Muscle layer of colon (tissue), 2 donors: ENCODE data around the gene MGLL.
A peak's percentile ranks its signal among the peaks of the same experiment; 100 is the strongest.

ENCODE experiments used
- H3K27ac ChIP-seq: one replicate; pipeline ENCODE4 v1.7.0; 2013; ENCODE audit warnings: low read depth, mild to moderate bottlenecking, low read length, moderate library complexity
- H3K27me3 ChIP-seq, 2 donors: one replicate each; pipeline ENCODE4 v1.7.0; 2013; ENCODE audit warnings: low read length in 2 of 2, mild to moderate bottlenecking in 2 of 2; ENCODE audit not compliant: insufficient read depth in 2 of 2, control insufficient read depth in 1 of 2
- H3K36me3 ChIP-seq: one replicate; pipeline ENCODE4 v1.7.0; 2013; ENCODE audit warnings: mild to moderate bottlenecking, low read length; ENCODE audit not compliant: insufficient read depth
- H3K4me1 ChIP-seq: one replicate; pipeline ENCODE4 v1.7.0; 2013; ENCODE audit warnings: mild to moderate bottlenecking, low read length; ENCODE audit not compliant: insufficient read depth
- H3K4me3 ChIP-seq, 2 donors: one replicate each; pipeline ENCODE4 v1.7.0; 2013; ENCODE audit warnings: low read length in 2 of 2, low read depth in 1 of 2, mild to moderate bottlenecking in 1 of 2, moderate library complexity in 1 of 2
- H3K9ac ChIP-seq: one replicate; pipeline ENCODE4 v1.7.0; 2013; ENCODE audit warnings: low read length
- H3K9me3 ChIP-seq: one replicate; pipeline ENCODE4 v1.7.0; 2013; ENCODE audit warnings: mild to moderate bottlenecking, low read length
- donor health status: abdominal sarcoma.
- donor health status: Adenocarcinoma of cecum.

MGLL gene

DNA sequence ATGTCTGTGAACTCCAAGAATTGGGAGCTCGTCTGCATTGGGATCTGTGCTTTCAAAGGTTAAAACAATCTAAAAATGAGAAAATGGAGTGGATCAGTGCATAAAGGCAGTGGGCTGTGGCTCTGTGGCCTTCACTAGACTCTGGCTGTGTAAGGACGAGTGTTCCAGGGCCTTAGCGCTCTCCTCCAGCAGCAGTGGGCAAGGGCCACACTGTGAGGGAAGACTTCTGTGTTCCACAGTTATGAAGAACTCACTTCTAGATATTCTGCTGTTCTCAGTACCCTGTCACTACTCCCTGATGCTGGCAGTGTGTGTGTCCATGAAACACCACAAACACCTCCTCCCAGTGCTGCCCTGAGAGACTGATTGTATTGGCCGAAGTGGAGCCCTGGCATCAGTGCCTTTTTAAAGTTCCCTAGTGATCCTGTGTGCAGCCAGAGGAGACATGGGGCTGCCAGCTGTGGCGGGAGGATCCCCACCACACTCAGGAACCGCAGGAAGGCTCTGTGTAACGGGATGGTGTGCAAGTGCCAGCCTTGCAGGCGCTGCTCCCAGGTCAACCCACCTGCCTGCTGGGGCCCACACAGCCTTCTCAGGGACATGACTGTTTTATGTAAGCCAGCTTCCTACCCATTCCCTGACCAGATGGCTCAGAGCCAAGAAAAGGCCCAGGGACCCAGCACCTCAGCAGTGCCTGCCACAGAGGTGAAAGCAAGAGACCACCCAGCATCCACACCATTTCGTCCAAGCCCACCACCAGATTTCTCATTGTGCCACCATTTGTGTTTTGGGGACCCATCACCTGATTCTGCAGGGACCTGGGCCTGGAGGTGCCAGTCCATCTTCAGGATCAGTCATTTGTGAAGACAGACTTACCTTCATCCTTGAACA lies 109.2 kb downstream of the MGLL start:
- Histone ChIP-seq H3K36me3 (peaks cover 11% of the 10 kb centered on the region), H3K4me3 (no peak overlapping the region), H3K9me3 (no peaks in the 10 kb centered on the region), H3K27ac (no peak overlapping the region), H3K27me3 (no peaks in the 10 kb centered on the region), H3K4me1 (peaks cover 35% of the 10 kb centered on the region), H3K9ac (no peak overlapping the region)

DNA sequence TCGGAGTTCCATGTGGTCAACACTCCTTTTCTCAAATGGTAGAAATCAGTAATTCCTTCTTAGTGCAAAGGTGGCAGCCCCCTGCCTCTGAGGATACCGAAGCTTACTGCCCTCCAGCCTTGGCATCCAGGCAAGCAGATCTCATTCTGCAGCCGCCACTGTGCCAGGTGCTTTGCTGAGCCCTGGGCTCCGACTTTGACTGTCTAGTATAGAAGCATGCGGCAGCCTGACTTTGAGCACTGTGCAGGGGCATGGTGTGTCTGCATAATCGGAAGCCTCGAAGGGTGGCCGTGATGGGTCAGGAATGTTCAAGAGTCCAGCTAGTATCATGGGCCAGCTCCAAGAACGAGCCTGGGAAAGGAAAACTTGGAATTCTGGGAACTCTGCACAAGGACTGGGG lies 109.9 kb downstream of the MGLL start:
- H3K9ac ChIP-seq: no peak overlapping the region
- peaks cover 11% of the 10 kb centered on the region for H3K36me3 ChIP-seq
- H3K9me3 ChIP-seq: no peaks in the 10 kb centered on the region
- no peak overlapping the region for H3K27ac ChIP-seq
- H3K4me3 ChIP-seq: no peak overlapping the region
- H3K27me3 ChIP-seq: no peaks in the 10 kb centered on the region
- peaks cover 41% of the 10 kb centered on the region for H3K4me1 ChIP-seq

DNA sequence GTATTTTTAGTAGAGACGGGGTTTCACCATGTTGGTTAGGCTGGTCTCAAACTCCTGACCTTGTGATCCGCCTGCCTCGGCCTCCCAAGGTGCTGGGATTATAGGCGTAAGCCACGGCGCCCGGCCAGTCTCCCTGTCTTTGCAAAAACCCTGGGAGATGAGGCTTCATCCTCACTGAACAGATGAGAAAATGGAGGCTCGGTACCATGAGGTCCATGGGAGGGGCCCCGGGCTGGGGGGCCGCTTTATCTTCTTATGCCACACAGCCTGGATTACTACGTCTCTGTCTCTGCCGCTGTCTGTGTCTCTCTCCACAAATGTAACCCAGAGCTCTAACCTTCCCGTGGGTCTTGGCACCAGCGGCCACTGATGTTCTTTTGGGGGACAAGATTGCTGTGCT lies 110.4 kb downstream of the MGLL start:
- Histone ChIP-seq H3K4me1 (peaks cover 44% of the 10 kb centered on the region), H3K9ac (no peak overlapping the region), H3K27me3 (no peaks in the 10 kb centered on the region), H3K4me3 (no peak overlapping the region), H3K9me3 (no peaks in the 10 kb centered on the region), H3K27ac (no peak overlapping the region), H3K36me3 (peaks cover 11% of the 10 kb centered on the region)

DNA sequence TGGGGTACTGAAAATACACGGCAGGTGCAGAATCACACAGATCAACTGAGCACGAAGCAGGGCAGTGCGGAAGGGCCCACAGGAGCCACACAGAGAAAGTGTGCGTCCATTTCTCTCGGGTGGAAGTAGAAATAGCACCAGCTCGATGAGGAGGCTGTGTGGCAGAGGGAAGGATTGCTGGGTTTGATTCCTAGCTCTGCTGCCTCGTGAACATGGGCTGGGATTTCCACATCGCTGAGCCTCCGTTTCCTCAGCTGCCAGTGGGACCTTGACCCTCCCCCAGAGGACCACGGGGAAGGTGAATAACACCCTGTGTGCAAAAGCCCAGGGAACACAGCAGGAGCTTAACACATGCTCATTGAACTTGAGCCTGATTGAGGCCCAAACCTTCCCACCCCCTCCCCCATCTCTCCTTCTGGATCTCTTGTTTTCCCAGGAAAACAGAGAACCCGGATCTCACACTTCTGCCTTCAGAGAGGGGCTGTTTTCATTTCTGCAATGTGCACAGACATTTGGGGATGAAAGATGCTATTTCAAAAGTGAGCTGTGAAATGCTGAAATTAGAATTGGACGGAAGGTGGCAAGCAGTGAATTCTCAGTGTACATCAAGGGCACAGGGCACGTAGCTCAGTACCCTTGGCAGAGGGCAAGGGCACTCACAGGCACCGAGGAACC lies 111.2 kb downstream of the MGLL start:
- H3K4me3 ChIP-seq: no peak overlapping the region
- H3K4me1 ChIP-seq: peaks cover 44% of the 10 kb centered on the region
- peaks cover 11% of the 10 kb centered on the region for H3K36me3 ChIP-seq
- H3K27me3 ChIP-seq: no peaks in the 10 kb centered on the region
- no peak overlapping the region for H3K9ac ChIP-seq
- H3K9me3 ChIP-seq: no peaks in the 10 kb centered on the region
- peak overlapping the region; percentile 37 for H3K27ac ChIP-seq

DNA sequence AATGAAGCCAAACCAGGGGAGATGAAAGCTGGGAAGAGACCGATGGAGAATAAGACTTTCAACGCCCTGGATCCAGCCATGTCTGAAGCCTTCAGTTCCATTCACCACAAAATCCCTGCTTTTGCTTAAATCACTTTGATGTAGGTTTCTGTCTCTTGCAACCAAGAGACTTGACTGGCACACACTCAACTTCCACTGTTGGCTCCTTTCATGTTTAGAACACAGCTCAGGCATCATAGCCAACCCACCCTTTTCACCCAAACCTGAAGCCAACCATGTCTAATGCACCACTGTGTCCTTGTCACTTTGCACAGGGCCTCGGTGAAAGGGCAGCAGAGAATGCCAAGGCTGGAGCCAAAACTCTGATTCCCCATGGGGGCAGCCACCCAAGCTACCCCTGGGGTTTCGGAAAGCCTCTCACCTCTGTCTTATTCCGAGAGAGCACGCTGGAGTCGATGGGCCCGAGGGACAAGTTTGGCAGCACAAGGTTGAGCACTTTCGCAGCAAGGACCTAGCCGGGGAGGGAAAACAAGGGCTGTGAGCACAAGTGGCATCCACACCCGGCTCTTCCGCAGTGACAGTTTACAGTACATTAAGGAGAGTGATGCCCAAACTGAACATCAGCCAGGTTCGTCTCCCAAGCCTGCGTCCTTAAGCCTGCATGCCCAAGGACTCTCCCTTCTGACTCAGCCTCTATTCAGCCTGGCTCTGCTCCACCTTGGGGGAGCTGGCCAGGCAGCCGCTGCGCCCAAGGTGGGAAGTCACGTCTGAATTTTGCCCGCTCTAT lies 112.0 kb downstream of the MGLL start:
- Histone ChIP-seq H3K27me3 (no peaks in the 10 kb centered on the region), H3K4me1 (peaks cover 44% of the 10 kb centered on the region), H3K9me3 (no peaks in the 10 kb centered on the region), H3K36me3 (peaks cover 11% of the 10 kb centered on the region), H3K4me3 (no peak overlapping the region), H3K9ac (no peak overlapping the region), H3K27ac (peak overlapping the region; percentile 37)

DNA sequence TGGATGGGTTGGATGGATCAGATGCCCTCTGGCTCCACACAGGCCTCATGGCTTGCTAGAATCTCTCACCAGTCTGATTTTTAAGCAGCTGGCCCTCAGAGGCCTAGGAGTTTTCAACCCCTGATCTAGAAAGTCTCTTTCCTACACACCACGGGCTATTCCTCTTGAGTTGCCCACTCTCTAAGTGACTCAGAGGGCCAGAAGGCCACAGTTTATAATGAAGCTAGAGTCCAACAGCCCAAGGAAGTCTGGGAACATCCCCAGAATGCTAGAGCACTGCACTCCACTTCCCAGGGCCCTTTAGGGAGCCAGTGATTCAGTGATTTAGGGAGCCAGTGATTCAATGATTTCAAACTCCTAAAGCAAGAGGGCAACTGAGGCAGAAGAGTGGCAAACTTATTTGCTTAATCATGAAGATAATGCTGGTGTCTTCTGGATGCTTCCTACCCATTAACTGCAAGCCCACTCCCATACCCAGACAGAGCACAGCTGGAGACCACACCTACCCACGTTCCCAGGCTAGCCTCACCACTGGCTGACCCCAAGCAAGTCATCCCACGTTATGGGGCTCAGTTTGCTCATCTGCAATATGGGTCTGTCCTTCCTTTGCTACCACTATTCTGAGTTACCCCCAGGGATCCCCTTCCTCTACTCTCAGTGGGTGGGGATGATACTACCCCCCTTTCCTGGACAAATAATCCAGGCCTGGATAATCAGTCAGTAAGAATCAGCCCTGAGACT lies 112.8 kb downstream of the MGLL start:
- Histone ChIP-seq H3K4me3 (no peak overlapping the region), H3K9ac (no peak overlapping the region), H3K27me3 (no peaks in the 10 kb centered on the region), H3K27ac (no peak overlapping the region), H3K9me3 (no peaks in the 10 kb centered on the region), H3K36me3 (peaks cover 6% of the 10 kb centered on the region), H3K4me1 (peaks cover 44% of the 10 kb centered on the region)

DNA sequence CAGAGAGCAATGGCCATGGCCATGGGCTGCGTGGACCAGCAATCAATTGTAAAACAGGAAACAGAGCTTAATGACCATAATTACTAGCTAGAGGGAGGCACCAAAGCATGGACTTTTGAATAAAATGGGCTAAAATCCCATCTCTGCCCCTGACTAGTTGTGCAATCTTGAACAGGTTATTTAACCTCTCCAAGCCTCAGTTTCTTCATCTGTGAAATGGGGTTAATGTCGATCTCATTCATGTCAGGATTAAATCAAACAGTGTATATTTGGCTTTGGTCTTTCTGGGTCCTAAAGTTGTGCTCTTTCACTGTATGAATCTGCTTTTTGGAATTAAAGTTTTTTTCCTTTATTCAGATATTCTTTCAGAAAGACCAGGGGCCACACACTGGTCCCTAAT lies 113.5 kb downstream of the MGLL start:
- Histone ChIP-seq H3K27ac (peak overlapping the region; percentile 4), H3K4me1 (peaks cover 44% of the 10 kb centered on the region), H3K9ac (no peak overlapping the region), H3K4me3 (no peak overlapping the region), H3K36me3 (peaks cover 6% of the 10 kb centered on the region), H3K27me3 (no peaks in the 10 kb centered on the region), H3K9me3 (no peaks in the 10 kb centered on the region)

DNA sequence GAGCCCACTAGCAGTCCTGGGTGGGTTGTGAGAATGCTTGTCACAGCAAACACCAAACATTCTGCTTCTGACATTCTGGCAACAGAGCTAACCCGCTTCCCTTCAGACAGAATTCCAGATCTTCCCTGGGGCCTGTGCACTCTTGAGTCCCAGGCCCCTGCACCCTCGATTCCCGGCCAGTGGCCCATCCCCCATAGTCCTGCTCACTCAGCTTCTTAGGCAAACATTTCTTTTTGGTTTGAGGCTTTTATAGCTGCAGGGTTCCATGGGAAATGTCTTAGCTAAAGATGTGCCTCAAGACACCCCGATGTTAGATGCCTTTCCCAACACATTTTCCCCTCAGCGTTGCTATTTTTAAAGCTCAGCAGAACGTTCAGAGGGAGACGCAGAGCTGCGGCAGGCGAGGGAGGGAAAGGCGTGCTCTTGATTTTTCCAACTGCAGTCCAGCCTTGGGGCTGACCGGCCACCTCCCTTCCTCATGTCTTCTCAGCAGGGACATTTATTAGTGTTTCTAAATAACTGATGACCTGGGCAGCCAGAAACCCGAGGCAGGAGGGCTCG lies 114.4 kb downstream of the MGLL start:
- Histone ChIP-seq H3K4me3 (no peak overlapping the region), H3K4me1 (peaks cover 41% of the 10 kb centered on the region), H3K27ac (peak overlapping the region; percentile 70)

DNA sequence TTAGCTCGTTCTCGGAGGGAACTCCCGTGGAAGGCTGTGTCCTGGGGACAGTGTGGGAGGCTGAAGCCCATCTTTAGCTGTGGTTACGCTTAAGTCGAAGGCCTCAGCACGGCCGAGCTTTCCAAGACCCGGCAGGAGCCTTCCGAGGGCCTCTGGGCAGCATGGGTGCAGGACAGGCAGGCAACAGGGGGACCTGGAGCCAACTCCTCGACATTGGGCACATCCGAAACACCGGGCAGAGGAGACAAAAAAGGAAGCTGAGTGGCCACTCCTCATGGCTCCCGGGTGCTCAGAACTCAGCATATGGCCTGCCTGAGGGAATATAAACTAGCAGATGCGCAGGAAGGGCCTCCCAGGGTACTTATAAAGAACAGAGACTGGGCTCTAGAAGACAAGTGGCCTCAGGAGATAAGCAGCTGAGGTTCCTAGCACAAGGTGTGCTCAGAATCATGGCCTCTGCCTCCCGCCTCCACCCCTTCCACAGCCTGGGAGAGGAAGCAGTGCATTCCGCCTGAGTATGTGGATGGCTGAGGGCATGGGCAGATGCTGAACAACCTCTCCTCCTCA lies 115.4 kb downstream of the MGLL start:
- no peak overlapping the region for H3K9ac ChIP-seq
- H3K27me3 ChIP-seq: no peaks in the 10 kb centered on the region
- H3K4me3 ChIP-seq: no peak overlapping the region
- no peak overlapping the region for H3K27ac ChIP-seq
- H3K9me3 ChIP-seq: no peaks in the 10 kb centered on the region
- peaks cover 6% of the 10 kb centered on the region for H3K36me3 ChIP-seq
- H3K4me1 ChIP-seq: peaks cover 44% of the 10 kb centered on the region

More for the DNA sequence above, 114.4 kb downstream of the MGLL start:
- Histone ChIP-seq H3K36me3 (peaks cover 6% of the 10 kb centered on the region), H3K27me3 (no peaks in the 10 kb centered on the region), H3K9ac (no peak overlapping the region), H3K9me3 (no peaks in the 10 kb centered on the region)

DNA sequence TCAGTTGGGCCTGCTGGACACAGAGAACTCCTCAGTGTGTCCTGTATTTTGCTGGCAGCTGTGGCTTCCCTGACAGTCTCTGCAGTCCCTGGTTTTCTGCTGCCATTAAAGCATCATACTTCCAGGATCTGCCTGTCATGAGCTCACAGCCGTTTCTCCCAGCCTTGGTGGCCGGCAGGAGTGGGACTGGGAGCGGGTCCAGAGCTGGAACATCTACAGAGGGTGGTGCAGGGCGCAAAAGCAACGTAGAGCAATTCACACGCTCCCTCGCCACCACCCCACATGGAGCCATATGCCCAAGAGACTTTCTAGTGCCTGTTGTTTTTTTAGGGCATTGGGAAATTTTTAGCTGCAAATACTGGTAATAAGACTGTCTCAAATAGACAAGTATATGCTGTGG lies 116.0 kb downstream of the MGLL start:
- Histone ChIP-seq H3K36me3 (peaks cover 6% of the 10 kb centered on the region), H3K27ac (peak overlapping the region; percentile 27), H3K9ac (no peak overlapping the region), H3K9me3 (no peaks in the 10 kb centered on the region), H3K4me1 (peaks cover 46% of the 10 kb centered on the region), H3K27me3 (no peaks in the 10 kb centered on the region), H3K4me3 (no peak overlapping the region)
